ENCODE measurements around the gene CMTR1. TPM values are rescaled to one million over a fixed set of nuclear protein-coding genes. Genes with fewer than 3 reads are reported as not detected.

CMTR1 gene
- polyA plus RNA-seq, 1 donor from 2014 or later, result 64.1 TPM

DNA sequence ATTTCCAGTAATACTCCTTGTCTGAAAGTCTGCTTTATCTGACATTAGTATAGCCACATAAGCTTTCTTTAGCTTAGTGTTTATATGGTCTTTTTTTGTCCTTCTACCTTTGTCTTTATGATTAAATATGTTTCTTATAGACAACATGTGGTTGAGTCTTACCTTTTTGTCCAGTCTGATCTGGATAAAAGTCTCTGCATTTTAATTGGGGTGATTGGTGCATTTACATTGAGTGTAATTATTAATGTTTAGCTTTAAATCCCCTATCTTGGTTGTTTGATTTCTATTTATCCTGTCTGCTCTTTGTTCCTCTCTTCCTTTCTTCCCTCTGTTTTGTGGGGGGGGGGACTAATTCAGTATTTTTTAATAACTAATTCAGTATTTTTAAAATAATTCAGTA is 34.7 kb downstream of the CMTR1 start:
- no peak overlapping the region for H3K9ac ChIP-seq (ENCODE audit: low read length)
- H3K9me2 ChIP-seq (ENCODE audit: insufficient read depth, low read length), result no peaks in the 10 kb centered on the region
- H3K9me3 ChIP-seq (ENCODE audit: low read length), result no peaks in the 10 kb centered on the region
- no peak overlapping the region for H2AFZ ChIP-seq (ENCODE audit: low read depth, low read length)
- no peak overlapping the region for H3K4me3 ChIP-seq (ENCODE audit: low read length)
- H3K36me3 ChIP-seq (ENCODE audit: insufficient read depth, low read length), result peaks cover 7% of the 10 kb centered on the region
- no peaks in the 10 kb centered on the region for H4K20me1 ChIP-seq (ENCODE audit: insufficient read depth)
- no peaks in the 10 kb centered on the region for H3K79me2 ChIP-seq (replicated peaks; ENCODE audit: insufficient read depth, low read length)
- H3K27ac ChIP-seq (ENCODE audit: low read length), result no peak overlapping the region
- no peaks in the 10 kb centered on the region for H3F3A ChIP-seq (ENCODE audit: insufficient read depth, low read length, poor library complexity, severe bottlenecking)
- TF ChIP-seq, protein P1, sequence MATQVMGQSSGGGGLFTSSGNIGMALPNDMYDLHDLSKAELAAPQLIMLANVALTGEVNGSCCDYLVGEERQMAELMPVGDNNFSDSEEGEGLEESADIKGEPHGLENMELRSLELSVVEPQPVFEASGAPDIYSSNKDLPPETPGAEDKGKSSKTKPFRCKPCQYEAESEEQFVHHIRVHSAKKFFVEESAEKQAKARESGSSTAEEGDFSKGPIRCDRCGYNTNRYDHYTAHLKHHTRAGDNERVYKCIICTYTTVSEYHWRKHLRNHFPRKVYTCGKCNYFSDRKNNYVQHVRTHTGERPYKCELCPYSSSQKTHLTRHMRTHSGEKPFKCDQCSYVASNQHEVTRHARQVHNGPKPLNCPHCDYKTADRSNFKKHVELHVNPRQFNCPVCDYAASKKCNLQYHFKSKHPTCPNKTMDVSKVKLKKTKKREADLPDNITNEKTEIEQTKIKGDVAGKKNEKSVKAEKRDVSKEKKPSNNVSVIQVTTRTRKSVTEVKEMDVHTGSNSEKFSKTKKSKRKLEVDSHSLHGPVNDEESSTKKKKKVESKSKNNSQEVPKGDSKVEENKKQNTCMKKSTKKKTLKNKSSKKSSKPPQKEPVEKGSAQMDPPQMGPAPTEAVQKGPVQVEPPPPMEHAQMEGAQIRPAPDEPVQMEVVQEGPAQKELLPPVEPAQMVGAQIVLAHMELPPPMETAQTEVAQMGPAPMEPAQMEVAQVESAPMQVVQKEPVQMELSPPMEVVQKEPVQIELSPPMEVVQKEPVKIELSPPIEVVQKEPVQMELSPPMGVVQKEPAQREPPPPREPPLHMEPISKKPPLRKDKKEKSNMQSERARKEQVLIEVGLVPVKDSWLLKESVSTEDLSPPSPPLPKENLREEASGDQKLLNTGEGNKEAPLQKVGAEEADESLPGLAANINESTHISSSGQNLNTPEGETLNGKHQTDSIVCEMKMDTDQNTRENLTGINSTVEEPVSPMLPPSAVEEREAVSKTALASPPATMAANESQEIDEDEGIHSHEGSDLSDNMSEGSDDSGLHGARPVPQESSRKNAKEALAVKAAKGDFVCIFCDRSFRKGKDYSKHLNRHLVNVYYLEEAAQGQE (IDR thresholded peaks at IDR 0.05; ENCODE audit: borderline replicate concordance), result no peak
- TF ChIP-seq TAF1 (IDR thresholded peaks at IDR 0.05; ENCODE audit: low read depth) (no peak), EP300 (conservative IDR thresholded peaks at IDR 0.05; ENCODE audit: poor library complexity, severe bottlenecking) (no peak), MXI1 (conservative IDR thresholded peaks at IDR 0.05; ENCODE audit: poor library complexity, severe bottlenecking) (no peak), POLR2AphosphoS5 (IDR thresholded peaks at IDR 0.05) (no peak), EZH2 (IDR thresholded peaks at IDR 0.05; ENCODE audit: borderline replicate concordance, insufficient read depth, low read length, poor library complexity, severe bottlenecking) (no peak), SMC3 (conservative IDR thresholded peaks at IDR 0.05; ENCODE audit: poor library complexity) (no peak), RAD21 (conservative IDR thresholded peaks at IDR 0.05) (no peak)
- TF ChIP-seq, protein P2, sequence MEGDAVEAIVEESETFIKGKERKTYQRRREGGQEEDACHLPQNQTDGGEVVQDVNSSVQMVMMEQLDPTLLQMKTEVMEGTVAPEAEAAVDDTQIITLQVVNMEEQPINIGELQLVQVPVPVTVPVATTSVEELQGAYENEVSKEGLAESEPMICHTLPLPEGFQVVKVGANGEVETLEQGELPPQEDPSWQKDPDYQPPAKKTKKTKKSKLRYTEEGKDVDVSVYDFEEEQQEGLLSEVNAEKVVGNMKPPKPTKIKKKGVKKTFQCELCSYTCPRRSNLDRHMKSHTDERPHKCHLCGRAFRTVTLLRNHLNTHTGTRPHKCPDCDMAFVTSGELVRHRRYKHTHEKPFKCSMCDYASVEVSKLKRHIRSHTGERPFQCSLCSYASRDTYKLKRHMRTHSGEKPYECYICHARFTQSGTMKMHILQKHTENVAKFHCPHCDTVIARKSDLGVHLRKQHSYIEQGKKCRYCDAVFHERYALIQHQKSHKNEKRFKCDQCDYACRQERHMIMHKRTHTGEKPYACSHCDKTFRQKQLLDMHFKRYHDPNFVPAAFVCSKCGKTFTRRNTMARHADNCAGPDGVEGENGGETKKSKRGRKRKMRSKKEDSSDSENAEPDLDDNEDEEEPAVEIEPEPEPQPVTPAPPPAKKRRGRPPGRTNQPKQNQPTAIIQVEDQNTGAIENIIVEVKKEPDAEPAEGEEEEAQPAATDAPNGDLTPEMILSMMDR (IDR thresholded peaks at IDR 0.05; ENCODE audit: poor library complexity, severe bottlenecking), result no peak
- H3K4me2 ChIP-seq (ENCODE audit: low read length), result no peak overlapping the region
- no peaks in the 10 kb centered on the region for H3K27me3 ChIP-seq (ENCODE audit: insufficient read depth, low read depth, low read length)

DNA sequence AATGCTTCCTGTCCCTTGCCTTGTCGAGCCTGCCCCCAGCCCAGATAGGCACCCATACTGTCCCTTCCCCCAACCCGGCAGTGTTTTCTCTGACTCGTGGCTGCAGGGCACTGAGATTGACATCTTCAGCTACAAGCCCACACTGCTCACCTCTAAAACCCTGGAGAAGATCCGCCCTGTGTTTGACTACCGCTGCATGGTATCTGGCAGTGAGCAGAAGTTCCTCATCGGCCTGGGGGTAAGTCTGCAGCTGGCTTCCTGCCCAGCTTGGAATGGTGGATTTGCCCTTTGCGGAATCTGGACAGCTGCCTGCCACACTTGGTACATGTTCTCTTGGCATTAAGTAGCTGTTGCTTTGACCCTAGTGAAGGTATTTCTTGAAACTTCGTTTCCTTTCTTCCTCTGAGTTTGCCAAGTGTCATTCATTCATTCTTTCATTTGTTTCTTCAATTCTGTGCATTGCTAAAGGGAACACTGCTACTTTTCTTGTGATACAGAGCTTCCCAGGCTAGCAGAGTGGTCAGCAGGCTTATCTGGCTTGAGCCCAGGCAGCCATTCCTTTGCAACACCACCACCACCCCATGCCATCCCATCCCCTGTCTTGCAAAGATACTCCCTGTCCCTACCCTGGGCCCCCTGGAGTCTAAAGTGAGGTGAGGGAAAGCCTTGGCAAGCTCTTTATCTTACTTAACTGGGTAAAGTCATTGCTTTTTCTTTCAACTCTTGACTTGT is 40.5 kb downstream of the CMTR1 start:
- no peaks in the 10 kb centered on the region for H3F3A ChIP-seq (ENCODE audit: insufficient read depth, low read length, poor library complexity, severe bottlenecking)
- H3K27me3 ChIP-seq (ENCODE audit: insufficient read depth, low read depth, low read length), result no peaks in the 10 kb centered on the region
- H3K9me3 ChIP-seq (ENCODE audit: low read length), result no peaks in the 10 kb centered on the region
- H3K4me2 ChIP-seq (ENCODE audit: low read length), result no peak overlapping the region
- no peaks in the 10 kb centered on the region for H3K9me2 ChIP-seq (ENCODE audit: insufficient read depth, low read length)
- H3K27ac ChIP-seq (ENCODE audit: low read length), result no peak overlapping the region
- H3K79me2 ChIP-seq (replicated peaks; ENCODE audit: insufficient read depth, low read length), result no peaks in the 10 kb centered on the region
- H3K9ac ChIP-seq (ENCODE audit: low read length), result no peak overlapping the region
- no peak overlapping the region for H2AFZ ChIP-seq (ENCODE audit: low read depth, low read length)
- H4K20me1 ChIP-seq (ENCODE audit: insufficient read depth), result no peaks in the 10 kb centered on the region
- H3K36me3 ChIP-seq (ENCODE audit: insufficient read depth, low read length), result peaks cover 7% of the 10 kb centered on the region
- TF ChIP-seq, protein P1 (IDR thresholded peaks at IDR 0.05; ENCODE audit: borderline replicate concordance), result no peak
- TF ChIP-seq, protein P2 (IDR thresholded peaks at IDR 0.05; ENCODE audit: poor library complexity, severe bottlenecking), result no peak
- no peak for TF ChIP-seq MXI1 (conservative IDR thresholded peaks at IDR 0.05; ENCODE audit: poor library complexity, severe bottlenecking)
- no peak overlapping the region for H3K4me3 ChIP-seq (ENCODE audit: low read length)

Measured in neural cell (in vitro differentiated cells).